ENCODE measurements around the gene ZNF492. TPM values are rescaled to one million over a fixed set of nuclear protein-coding genes. Genes with fewer than 3 reads are reported as not detected.

Gene ZNF492
- total RNA-seq, 2 experiments from 2014 or later = not detected

DNA sequence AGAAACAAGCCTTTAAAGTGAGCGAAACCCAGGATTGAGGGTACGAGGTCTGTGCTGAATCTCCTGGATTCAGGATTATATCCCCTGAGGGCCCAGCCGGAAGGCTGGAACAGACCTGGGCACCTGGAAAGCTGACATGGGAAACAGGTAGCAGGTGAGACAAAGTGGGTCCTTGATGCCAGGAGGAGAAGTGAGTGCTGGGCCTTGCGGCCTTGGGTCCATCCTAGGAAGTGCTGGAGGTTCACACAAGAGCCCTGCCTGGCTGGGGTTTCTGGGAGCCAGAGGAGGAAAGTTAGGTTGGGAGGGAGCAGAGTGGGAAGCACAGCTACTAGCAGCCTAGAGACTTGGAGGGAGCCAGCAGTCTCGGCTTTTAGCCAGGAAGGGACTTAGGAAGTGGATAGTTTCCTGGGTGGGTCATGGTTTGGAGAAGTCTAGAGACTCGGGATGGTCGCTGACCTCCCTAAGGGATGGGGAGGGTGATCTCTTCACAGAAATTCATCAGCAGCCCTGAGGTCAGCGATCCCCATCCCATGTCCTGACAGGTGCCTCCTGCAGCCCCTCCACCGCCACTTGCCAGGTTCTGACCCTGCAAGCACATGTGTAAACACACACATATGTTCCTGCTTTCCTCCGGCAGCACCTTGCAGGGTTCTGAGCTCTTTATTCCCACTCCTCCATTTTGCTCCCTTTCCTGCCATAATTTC lies 29.4 kb upstream of the ZNF492 start:
- BruUV-seq (replicated peaks) = no TSS peak
- ChIA-PET CTCF (ENCODE audit: unreplicated experiment) (no interaction called here), POLR2A (interaction anchor here (0.6 kb wide), 1 partner anchor 8 kb away, joined by 3 read pairs; no protein-coding TSS in a partner anchor)
- TF ChIP-seq, protein P1, sequence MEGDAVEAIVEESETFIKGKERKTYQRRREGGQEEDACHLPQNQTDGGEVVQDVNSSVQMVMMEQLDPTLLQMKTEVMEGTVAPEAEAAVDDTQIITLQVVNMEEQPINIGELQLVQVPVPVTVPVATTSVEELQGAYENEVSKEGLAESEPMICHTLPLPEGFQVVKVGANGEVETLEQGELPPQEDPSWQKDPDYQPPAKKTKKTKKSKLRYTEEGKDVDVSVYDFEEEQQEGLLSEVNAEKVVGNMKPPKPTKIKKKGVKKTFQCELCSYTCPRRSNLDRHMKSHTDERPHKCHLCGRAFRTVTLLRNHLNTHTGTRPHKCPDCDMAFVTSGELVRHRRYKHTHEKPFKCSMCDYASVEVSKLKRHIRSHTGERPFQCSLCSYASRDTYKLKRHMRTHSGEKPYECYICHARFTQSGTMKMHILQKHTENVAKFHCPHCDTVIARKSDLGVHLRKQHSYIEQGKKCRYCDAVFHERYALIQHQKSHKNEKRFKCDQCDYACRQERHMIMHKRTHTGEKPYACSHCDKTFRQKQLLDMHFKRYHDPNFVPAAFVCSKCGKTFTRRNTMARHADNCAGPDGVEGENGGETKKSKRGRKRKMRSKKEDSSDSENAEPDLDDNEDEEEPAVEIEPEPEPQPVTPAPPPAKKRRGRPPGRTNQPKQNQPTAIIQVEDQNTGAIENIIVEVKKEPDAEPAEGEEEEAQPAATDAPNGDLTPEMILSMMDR (conservative IDR thresholded peaks at IDR 0.05; ENCODE audit: low read length) = no peak
- no peak for TF ChIP-seq EZH2phosphoT487 (IDR thresholded peaks at IDR 0.05; ENCODE audit: borderline replicate concordance, low read depth, low read length)
- Histone ChIP-seq H4K20me1 (ENCODE audit: insufficient read depth, low read length) (no peaks in the 10 kb centered on the region), H3K4me1 (ENCODE audit: insufficient read depth, low read length, poor library complexity, severe bottlenecking) (no peaks in the 10 kb centered on the region), H3K4me2 (ENCODE audit: low read length) (no peak overlapping the region), H2AFZ (ENCODE audit: low read length) (no peak overlapping the region), H3K36me3 (ENCODE audit: insufficient read depth, low read length) (no peaks in the 10 kb centered on the region), H3K9me3 (ENCODE audit: low read length) (no peaks in the 10 kb centered on the region), H3K4me3 (ENCODE audit: low read depth, low read length, poor library complexity, severe bottlenecking) (no peak overlapping the region), H3K9me2 (ENCODE audit: insufficient read depth, low read length) (no peaks in the 10 kb centered on the region), H3K79me2 (ENCODE audit: insufficient read depth, low read depth, low read length) (no peaks in the 10 kb centered on the region), H3K27ac (ENCODE audit: low read depth, low read length, poor library complexity, severe bottlenecking) (no peak overlapping the region)
- intact Hi-C loops (cut with micrococcal nuclease; ENCODE audit: unreplicated experiment) = no loop called here
- DNase-seq (ENCODE audit: low spot score) = no peak

- H3K36me3 ChIP-seq (ENCODE audit: insufficient read depth, low read length) = no peaks in the 10 kb centered on the region
- no peaks in the 10 kb centered on the region for H4K20me1 ChIP-seq (ENCODE audit: insufficient read depth, low read length)
- ChIA-PET CTCF (ENCODE audit: unreplicated experiment) (no interaction called here), POLR2A (no interaction called here)
- H3K4me3 ChIP-seq (ENCODE audit: low read depth, low read length, poor library complexity, severe bottlenecking) = no peak overlapping the region
- intact Hi-C loops (cut with micrococcal nuclease; ENCODE audit: unreplicated experiment) = no loop called here
- no TSS peak for BruUV-seq (replicated peaks)
- no peaks in the 10 kb centered on the region for H3K79me2 ChIP-seq (ENCODE audit: insufficient read depth, low read depth, low read length)
- no peaks in the 10 kb centered on the region for H3K4me1 ChIP-seq (ENCODE audit: insufficient read depth, low read length, poor library complexity, severe bottlenecking)
- no peak overlapping the region for H3K27ac ChIP-seq (ENCODE audit: low read depth, low read length, poor library complexity, severe bottlenecking)
- no peaks in the 10 kb centered on the region for H3K9me3 ChIP-seq (ENCODE audit: low read length)
- DNase-seq (ENCODE audit: low spot score) = no peak
- TF ChIP-seq EZH2phosphoT487 (IDR thresholded peaks at IDR 0.05; ENCODE audit: borderline replicate concordance, low read depth, low read length) = no peak
- TF ChIP-seq, protein P1 (conservative IDR thresholded peaks at IDR 0.05; ENCODE audit: low read length) = no peak
- H3K9me2 ChIP-seq (ENCODE audit: insufficient read depth, low read length) = no peaks in the 10 kb centered on the region
- H2AFZ ChIP-seq (ENCODE audit: low read length) = no peak overlapping the region
- H3K4me2 ChIP-seq (ENCODE audit: low read length) = no peak overlapping the region
Measured at GRCh38 chr19:22605275-22606211, 28.6 kb upstream of the ZNF492 start.

DNA sequence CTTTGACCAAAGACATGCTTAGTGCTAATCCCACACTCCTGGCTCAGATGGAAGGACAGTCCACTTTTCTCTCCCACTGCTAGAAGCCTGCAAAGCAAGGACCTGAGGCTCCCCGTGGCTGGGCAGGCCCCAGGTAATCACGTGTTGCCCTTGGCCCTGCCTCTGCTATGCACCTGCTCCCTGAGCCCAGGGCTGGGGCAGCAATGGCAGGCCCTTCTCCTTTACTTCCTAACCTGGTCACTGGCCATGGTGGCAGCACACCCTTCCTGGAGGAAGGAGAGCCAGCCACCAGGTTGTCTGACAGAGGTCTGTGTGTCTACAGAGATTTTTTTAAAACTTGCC lies 27.9 kb upstream of the ZNF492 start:
- H3K4me3 ChIP-seq (ENCODE audit: low read depth, low read length, poor library complexity, severe bottlenecking) = no peak overlapping the region
- H3K9me3 ChIP-seq (ENCODE audit: low read length) = no peaks in the 10 kb centered on the region
- no peak overlapping the region for H3K4me2 ChIP-seq (ENCODE audit: low read length)
- H3K36me3 ChIP-seq (ENCODE audit: insufficient read depth, low read length) = no peaks in the 10 kb centered on the region
- intact Hi-C loops (cut with micrococcal nuclease; ENCODE audit: unreplicated experiment) = no loop called here
- POLR2A ChIA-PET = no interaction called here
- H4K20me1 ChIP-seq (ENCODE audit: insufficient read depth, low read length) = no peaks in the 10 kb centered on the region
- no peaks in the 10 kb centered on the region for H3K9me2 ChIP-seq (ENCODE audit: insufficient read depth, low read length)
- TF ChIP-seq, protein P1 (conservative IDR thresholded peaks at IDR 0.05; ENCODE audit: low read length) = no peak
- no peak for TF ChIP-seq EZH2phosphoT487 (IDR thresholded peaks at IDR 0.05; ENCODE audit: borderline replicate concordance, low read depth, low read length)
- CTCF ChIA-PET (ENCODE audit: unreplicated experiment) = no interaction called here
- no peak overlapping the region for H3K27ac ChIP-seq (ENCODE audit: low read depth, low read length, poor library complexity, severe bottlenecking)
- no TSS peak for BruUV-seq (replicated peaks)
- H2AFZ ChIP-seq (ENCODE audit: low read length) = no peak overlapping the region
- no peak for DNase-seq (ENCODE audit: low spot score)
- no peaks in the 10 kb centered on the region for H3K79me2 ChIP-seq (ENCODE audit: insufficient read depth, low read depth, low read length)
- no peaks in the 10 kb centered on the region for H3K4me1 ChIP-seq (ENCODE audit: insufficient read depth, low read length, poor library complexity, severe bottlenecking)
